Measurements from ENCODE around the gene GZF1.

Gene GZF1

GRCh38 chr20:23334111-23334510 lies 27.9 kb upstream of the GZF1 start:
- no peak overlapping the region for H3K4me2 ChIP-seq (ENCODE audit: low read length)
- no peaks in the 10 kb centered on the region for H3K79me2 ChIP-seq (ENCODE audit: control insufficient read depth, low read length)
- H3K27ac ChIP-seq (ENCODE audit: low read depth, low read length): no peak overlapping the region
- H3F3A ChIP-seq (ENCODE audit: control insufficient read depth, insufficient read depth): no peaks in the 10 kb centered on the region
- no peaks in the 10 kb centered on the region for H3K9me2 ChIP-seq (replicated peaks; ENCODE audit: control insufficient read depth, low read length)
- no peaks in the 10 kb centered on the region for H3K9me3 ChIP-seq (ENCODE audit: control insufficient read depth, insufficient read depth, low read length)
- H3K4me3 ChIP-seq (ENCODE audit: low read length): no peak overlapping the region
- H4K20me1 ChIP-seq (ENCODE audit: control insufficient read depth, insufficient read depth, low read depth, low read length): no peaks in the 10 kb centered on the region
- no peaks in the 10 kb centered on the region for H3K27me3 ChIP-seq (ENCODE audit: control insufficient read depth, low read length)
- no peaks in the 10 kb centered on the region for H3K36me3 ChIP-seq (ENCODE audit: control insufficient read depth, low read length)
- peaks cover 14% of the 10 kb centered on the region for H3K4me1 ChIP-seq (ENCODE audit: control insufficient read depth, low read length)
- TF ChIP-seq CTCF (IDR thresholded peaks at IDR 0.05; ENCODE audit: low read depth, low read length, poor library complexity, severe bottlenecking): no peak
- TF ChIP-seq EZH2phosphoT487 (IDR thresholded peaks at IDR 0.05; ENCODE audit: borderline replicate concordance, low read length): no peak

GRCh38 chr20:23335521-23335920 lies 26.5 kb upstream of the GZF1 start:
- Histone ChIP-seq H3F3A (ENCODE audit: control insufficient read depth, insufficient read depth) (no peaks in the 10 kb centered on the region), H3K27ac (ENCODE audit: low read depth, low read length) (no peak overlapping the region), H3K4me3 (ENCODE audit: low read length) (no peak overlapping the region), H3K4me1 (ENCODE audit: control insufficient read depth, low read length) (peaks cover 14% of the 10 kb centered on the region), H3K4me2 (ENCODE audit: low read length) (no peak overlapping the region), H3K9me2 (replicated peaks; ENCODE audit: control insufficient read depth, low read length) (no peaks in the 10 kb centered on the region), H3K9me3 (ENCODE audit: control insufficient read depth, insufficient read depth, low read length) (no peaks in the 10 kb centered on the region), H4K20me1 (ENCODE audit: control insufficient read depth, insufficient read depth, low read depth, low read length) (no peaks in the 10 kb centered on the region), H3K79me2 (ENCODE audit: control insufficient read depth, low read length) (no peaks in the 10 kb centered on the region), H3K27me3 (ENCODE audit: control insufficient read depth, low read length) (no peaks in the 10 kb centered on the region), H3K36me3 (ENCODE audit: control insufficient read depth, low read length) (no peaks in the 10 kb centered on the region)
- TF ChIP-seq EZH2phosphoT487 (IDR thresholded peaks at IDR 0.05; ENCODE audit: borderline replicate concordance, low read length) (no peak), CTCF (IDR thresholded peaks at IDR 0.05; ENCODE audit: low read depth, low read length, poor library complexity, severe bottlenecking) (no peak)

GRCh38 chr20:23336476-23336875 lies 25.5 kb upstream of the GZF1 start:
- H3F3A ChIP-seq (ENCODE audit: control insufficient read depth, insufficient read depth): no peaks in the 10 kb centered on the region
- H3K4me3 ChIP-seq (ENCODE audit: low read length): no peak overlapping the region

More at GRCh38 chr20:23336476-23336875, 25.5 kb upstream of the GZF1 start:
- Histone ChIP-seq H3K27me3 (ENCODE audit: control insufficient read depth, low read length) (no peaks in the 10 kb centered on the region), H3K9me2 (replicated peaks; ENCODE audit: control insufficient read depth, low read length) (no peaks in the 10 kb centered on the region), H3K4me1 (ENCODE audit: control insufficient read depth, low read length) (peaks cover 14% of the 10 kb centered on the region), H3K79me2 (ENCODE audit: control insufficient read depth, low read length) (no peaks in the 10 kb centered on the region), H3K27ac (ENCODE audit: low read depth, low read length) (no peak overlapping the region), H3K4me2 (ENCODE audit: low read length) (no peak overlapping the region), H3K9me3 (ENCODE audit: control insufficient read depth, insufficient read depth, low read length) (no peaks in the 10 kb centered on the region), H4K20me1 (ENCODE audit: control insufficient read depth, insufficient read depth, low read depth, low read length) (no peaks in the 10 kb centered on the region), H3K36me3 (ENCODE audit: control insufficient read depth, low read length) (no peaks in the 10 kb centered on the region)
- TF ChIP-seq CTCF (IDR thresholded peaks at IDR 0.05; ENCODE audit: low read depth, low read length, poor library complexity, severe bottlenecking): no peak
- no peak for TF ChIP-seq EZH2phosphoT487 (IDR thresholded peaks at IDR 0.05; ENCODE audit: borderline replicate concordance, low read length)

Data from DOHH2 (cell line).